Measurements from ENCODE around the gene TAS2R31.
A peak's percentile ranks its signal among the peaks of the same experiment; 100 is the strongest.

GRCh38 chr12:11026118-11026517 lies 5.1 kb downstream of the TAS2R31 start:
- peak; percentile 29 for TF ChIP-seq CTCF (conservative IDR thresholded peaks at IDR 0.05)
- TF ChIP-seq ZFX (IDR thresholded peaks at IDR 0.05) = no peak

All from C4-2B (cell line).